ENCODE results near the gene HLA-G.

The HLA-G gene

DNA sequence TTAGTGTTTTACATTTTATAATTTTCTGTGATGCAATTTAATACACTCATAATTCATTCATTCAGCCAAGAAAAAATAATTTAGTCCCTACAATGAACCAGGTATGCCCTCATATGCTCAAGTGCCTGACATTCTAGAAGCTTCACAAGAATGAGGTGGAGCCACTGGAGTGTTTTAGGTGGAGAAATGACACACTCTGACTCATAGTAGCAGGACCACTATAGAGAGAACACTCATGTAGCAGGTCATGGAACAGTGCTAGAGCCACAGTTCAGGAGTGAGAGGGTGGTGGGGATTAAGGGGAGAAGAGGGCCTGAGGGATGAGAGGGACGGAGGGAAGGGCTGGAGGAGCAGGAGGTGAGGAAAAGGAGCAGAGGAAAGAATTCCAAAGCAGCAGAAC lies 1.4 kb upstream of the HLA-G start:
- TF ChIP-seq, protein P1, sequence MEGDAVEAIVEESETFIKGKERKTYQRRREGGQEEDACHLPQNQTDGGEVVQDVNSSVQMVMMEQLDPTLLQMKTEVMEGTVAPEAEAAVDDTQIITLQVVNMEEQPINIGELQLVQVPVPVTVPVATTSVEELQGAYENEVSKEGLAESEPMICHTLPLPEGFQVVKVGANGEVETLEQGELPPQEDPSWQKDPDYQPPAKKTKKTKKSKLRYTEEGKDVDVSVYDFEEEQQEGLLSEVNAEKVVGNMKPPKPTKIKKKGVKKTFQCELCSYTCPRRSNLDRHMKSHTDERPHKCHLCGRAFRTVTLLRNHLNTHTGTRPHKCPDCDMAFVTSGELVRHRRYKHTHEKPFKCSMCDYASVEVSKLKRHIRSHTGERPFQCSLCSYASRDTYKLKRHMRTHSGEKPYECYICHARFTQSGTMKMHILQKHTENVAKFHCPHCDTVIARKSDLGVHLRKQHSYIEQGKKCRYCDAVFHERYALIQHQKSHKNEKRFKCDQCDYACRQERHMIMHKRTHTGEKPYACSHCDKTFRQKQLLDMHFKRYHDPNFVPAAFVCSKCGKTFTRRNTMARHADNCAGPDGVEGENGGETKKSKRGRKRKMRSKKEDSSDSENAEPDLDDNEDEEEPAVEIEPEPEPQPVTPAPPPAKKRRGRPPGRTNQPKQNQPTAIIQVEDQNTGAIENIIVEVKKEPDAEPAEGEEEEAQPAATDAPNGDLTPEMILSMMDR (IDR thresholded peaks at IDR 0.05; ENCODE audit: low read depth, low read length, missing control alignments): no peak
- no peak for DNase-seq (ENCODE audit: low read depth)
- H3K4me3 ChIP-seq (ENCODE audit: low read depth, low read length): no peak overlapping the region
- in situ Hi-C loops (cut with HindIII; ENCODE audit: low sequenced_read_pairs): no loop called here

DNA sequence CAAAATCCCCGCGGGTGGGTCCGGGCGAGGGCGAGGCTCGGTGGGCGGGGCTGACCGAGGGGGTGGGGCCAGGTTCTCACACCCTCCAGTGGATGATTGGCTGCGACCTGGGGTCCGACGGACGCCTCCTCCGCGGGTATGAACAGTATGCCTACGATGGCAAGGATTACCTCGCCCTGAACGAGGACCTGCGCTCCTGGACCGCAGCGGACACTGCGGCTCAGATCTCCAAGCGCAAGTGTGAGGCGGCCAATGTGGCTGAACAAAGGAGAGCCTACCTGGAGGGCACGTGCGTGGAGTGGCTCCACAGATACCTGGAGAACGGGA lies 809 bp downstream of the HLA-G start:
- in situ Hi-C loops (cut with HindIII; ENCODE audit: low sequenced_read_pairs): no loop called here
- H3K4me3 ChIP-seq (ENCODE audit: low read depth, low read length): no peak overlapping the region
- TF ChIP-seq, protein P1 (IDR thresholded peaks at IDR 0.05; ENCODE audit: low read depth, low read length, missing control alignments): no peak
- no peak for DNase-seq (ENCODE audit: low read depth)

DNA sequence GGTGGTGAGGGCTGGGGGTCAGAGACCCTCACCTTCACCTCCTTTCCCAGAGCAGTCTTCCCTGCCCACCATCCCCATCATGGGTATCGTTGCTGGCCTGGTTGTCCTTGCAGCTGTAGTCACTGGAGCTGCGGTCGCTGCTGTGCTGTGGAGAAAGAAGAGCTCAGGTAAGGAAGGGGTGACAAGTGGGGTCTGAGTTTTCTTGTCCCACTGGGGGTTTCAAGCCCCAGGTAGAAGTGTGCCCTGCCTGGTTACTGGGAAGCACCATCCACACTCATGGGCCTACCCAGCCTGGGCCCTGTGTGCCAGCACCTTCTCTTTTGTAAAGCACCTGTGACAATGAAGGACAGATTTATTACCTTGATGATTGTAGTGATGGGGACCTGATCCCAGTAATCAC lies 2.1 kb downstream of the HLA-G start:
- TF ChIP-seq, protein P1 (IDR thresholded peaks at IDR 0.05; ENCODE audit: low read depth, low read length, missing control alignments): no peak
- DNase-seq (ENCODE audit: low read depth): no peak
- H3K4me3 ChIP-seq (ENCODE audit: low read depth, low read length): no peak overlapping the region
- in situ Hi-C loops (cut with HindIII; ENCODE audit: low sequenced_read_pairs): no loop called here

DNA sequence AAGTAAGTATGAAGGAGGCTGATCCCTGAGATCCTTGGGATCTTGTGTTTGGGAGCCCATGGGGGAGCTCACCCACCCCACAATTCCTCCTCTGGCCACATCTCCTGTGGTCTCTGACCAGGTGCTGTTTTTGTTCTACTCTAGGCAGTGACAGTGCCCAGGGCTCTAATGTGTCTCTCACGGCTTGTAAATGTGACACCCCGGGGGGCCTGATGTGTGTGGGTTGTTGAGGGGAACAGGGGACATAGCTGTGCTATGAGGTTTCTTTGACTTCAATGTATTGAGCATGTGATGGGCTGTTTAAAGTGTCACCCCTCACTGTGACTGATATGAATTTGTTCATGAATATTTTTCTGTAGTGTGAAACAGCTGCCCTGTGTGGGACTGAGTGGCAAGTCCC lies 2.8 kb downstream of the HLA-G start:
- TF ChIP-seq, protein P1 (IDR thresholded peaks at IDR 0.05; ENCODE audit: low read depth, low read length, missing control alignments): no peak
- no peak for DNase-seq (ENCODE audit: low read depth)
- in situ Hi-C loops (cut with HindIII; ENCODE audit: low sequenced_read_pairs): no loop called here
- no peak overlapping the region for H3K4me3 ChIP-seq (ENCODE audit: low read depth, low read length)

DNA sequence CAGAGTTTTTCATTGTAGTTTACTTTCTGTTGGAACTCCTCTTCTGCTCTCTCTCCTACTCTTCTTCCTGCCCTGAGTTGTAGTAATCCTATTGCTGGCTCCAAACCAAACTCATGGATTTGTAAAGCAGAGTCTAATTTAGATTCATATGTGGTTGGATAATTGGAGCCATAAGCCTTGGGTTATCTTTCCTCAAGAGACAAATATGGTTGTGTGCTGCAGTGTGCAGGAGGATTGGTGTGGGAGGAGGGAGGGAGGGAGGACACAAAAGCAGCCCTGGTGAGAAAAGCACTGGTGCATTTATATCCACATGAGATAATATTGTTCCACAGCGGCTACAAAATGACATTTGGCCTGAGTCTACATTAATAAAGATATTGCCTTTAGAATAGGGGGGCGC lies 4.2 kb downstream of the HLA-G start:
- in situ Hi-C loops (cut with HindIII; ENCODE audit: low sequenced_read_pairs): no loop called here

DNA sequence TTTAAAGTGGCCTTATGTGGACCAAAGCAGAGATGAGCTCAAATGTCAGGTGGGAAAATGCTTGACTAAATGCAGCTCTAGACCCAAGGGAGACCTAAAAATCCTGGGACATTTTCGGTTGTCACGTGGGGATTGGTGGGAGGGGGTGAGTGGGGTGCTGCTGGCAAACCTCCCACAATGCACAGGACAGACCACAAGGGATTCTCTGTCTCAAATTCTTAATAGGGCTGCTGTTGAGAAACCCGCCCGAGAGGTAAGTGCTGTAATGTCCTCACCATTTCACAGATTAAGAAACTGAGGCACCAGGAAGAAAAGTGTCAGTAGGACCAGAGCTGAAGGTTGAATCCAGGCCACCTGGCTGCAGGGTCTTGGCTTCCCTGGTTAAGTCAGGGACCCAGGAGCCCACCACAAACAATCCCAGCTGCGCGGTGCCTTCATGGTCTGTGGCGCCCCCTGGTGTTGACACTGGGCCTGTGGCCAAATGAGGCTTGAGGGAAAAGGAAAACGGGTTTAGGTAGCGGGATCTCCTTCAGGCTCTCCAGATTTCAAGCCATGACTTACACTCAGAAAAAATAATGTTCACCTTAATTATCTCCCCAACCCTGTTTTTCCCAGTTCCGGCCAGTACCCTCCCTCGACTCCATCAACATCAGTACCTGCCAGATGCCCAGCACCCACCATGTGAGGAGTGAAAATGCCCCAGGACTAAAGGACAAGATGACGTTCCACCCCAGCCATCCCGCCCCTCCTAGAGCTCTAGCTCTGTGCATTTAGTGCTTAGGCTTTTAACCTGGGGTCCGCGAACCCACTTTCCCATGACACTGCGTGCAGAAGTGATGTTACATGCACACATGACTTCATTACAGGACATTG lies 7.2 kb downstream of the HLA-G start:
- no peak for DNase-seq (ENCODE audit: low read depth)
- in situ Hi-C loops (cut with HindIII; ENCODE audit: low sequenced_read_pairs): no loop called here
- no peak overlapping the region for H3K4me3 ChIP-seq (ENCODE audit: low read depth, low read length)
- TF ChIP-seq, protein P1 (IDR thresholded peaks at IDR 0.05; ENCODE audit: low read depth, low read length, missing control alignments): peak; percentile 78

More for the DNA sequence above, 4.2 kb downstream of the HLA-G start:
- TF ChIP-seq, protein P1 (IDR thresholded peaks at IDR 0.05; ENCODE audit: low read depth, low read length, missing control alignments): no peak
- H3K4me3 ChIP-seq (ENCODE audit: low read depth, low read length): no peak overlapping the region
- no peak for DNase-seq (ENCODE audit: low read depth)

Data from astrocyte of the cerebellum (primary cell).